Glutamatergic neuron (in vitro differentiated cells): ENCODE measurements around the gene INVS. TPM values are rescaled to one million over a fixed set of nuclear protein-coding genes. Genes with fewer than 3 reads are reported as not detected.
"Not testable (repeated sequence)": the region's sequence is repeated elsewhere in the genome, so short reads cannot be mapped to it uniquely, and the experiment has no call there.

Experiments
- DNase-seq: peaks from one replicate; pipeline ENCODE4 v3.0.0; 2022
- H3K27ac Mint-ChIP-seq: one replicate; pipeline ENCODE4 v1.8.0; 2020; ENCODE audit warnings: mild to moderate bottlenecking, mixed read lengths, inconsistent platforms; ENCODE audit not compliant: unreplicated experiment
- H3K27me3 Mint-ChIP-seq: one replicate; pipeline ENCODE4 v1.8.0; 2020; ENCODE audit warnings: mild to moderate bottlenecking, moderate library complexity, mixed read lengths, inconsistent platforms; ENCODE audit not compliant: unreplicated experiment
- H3K36me3 Mint-ChIP-seq: one replicate; pipeline ENCODE4 v1.8.0; 2020; ENCODE audit warnings: mild to moderate bottlenecking, mixed read lengths, inconsistent platforms; ENCODE audit not compliant: unreplicated experiment
- H3K4me1 Mint-ChIP-seq: one replicate; pipeline ENCODE4 v1.8.0; 2020; ENCODE audit warnings: mild to moderate bottlenecking, low read depth, mixed read lengths, inconsistent platforms; ENCODE audit not compliant: unreplicated experiment
- H3K4me3 Mint-ChIP-seq: one replicate; pipeline ENCODE4 v1.8.0; 2020; ENCODE audit warnings: mild to moderate bottlenecking, mixed read lengths, inconsistent platforms; ENCODE audit not compliant: unreplicated experiment
- H3K9me3 Mint-ChIP-seq: one replicate; pipeline ENCODE4 v1.8.0; 2020; ENCODE audit warnings: mild to moderate bottlenecking, moderate library complexity, mixed read lengths, inconsistent platforms; ENCODE audit not compliant: unreplicated experiment
- total RNA-seq: library from RNA; stranded (reverse); fragmentation: NEBNext Ultra II Directional; extraction: Animal tissue kit (Norgen Biotek cat#: 25700); gene quantifications from one replicate; pipeline ENCODE4 v1.2.1, GENCODE V29; 2021; ENCODE audit not compliant: unreplicated experiment
- TF ChIP-seq, protein P1 (sequence below): fragments of 200-600 bp; sonication (generic); IDR thresholded peaks from one replicate; pipeline ENCODE4 v1.5.0; 2021; ENCODE audit not compliant: partially characterized antibody, unreplicated experiment

The INVS gene
- total RNA-seq, 1 donor from 2014 or later: 33.4 TPM

DNA sequence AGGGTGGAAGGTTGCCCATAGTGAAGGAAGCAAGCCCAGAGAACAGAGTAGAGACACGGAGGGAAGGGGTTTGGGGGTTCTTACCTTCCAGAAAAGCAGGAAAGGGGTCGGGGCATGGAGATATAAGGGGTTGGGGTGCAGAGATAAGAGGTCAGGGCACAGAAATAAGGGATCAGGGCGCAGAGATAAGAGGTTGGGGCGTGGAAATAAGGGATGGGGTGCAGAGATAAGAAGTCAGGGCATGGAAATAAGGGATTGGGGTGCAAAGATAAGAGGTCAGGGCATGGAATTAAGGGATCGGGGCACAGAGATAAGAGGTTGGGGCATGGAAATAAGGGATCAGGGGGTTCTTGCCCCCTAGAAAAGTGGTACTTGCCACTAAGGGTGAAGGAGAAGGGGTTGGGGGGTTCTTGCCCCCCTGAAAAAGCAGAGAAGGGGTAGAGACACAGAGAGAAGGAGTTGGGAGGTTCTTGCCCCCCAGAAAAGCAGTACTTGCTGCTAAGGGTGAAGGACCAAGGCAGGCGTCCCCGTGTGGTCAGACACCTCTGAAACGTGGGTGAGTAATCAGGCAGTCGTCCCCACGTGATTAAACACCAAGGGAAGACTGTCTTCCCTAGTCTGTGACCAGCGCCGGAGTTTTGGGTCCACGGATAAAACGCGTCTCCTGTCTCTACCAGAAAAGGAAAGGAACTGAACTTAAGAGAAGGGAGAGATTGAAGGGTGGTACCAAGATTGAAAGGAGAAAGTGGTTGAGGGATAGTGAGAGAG is 46.3 kb downstream of the INVS start:
- not testable (repeated sequence) for H3K4me1 Mint-ChIP-seq, H3K27ac Mint-ChIP-seq, H3K27me3 Mint-ChIP-seq, H3K36me3 Mint-ChIP-seq, DNase-seq, H3K4me3 Mint-ChIP-seq, H3K9me3 Mint-ChIP-seq

DNA sequence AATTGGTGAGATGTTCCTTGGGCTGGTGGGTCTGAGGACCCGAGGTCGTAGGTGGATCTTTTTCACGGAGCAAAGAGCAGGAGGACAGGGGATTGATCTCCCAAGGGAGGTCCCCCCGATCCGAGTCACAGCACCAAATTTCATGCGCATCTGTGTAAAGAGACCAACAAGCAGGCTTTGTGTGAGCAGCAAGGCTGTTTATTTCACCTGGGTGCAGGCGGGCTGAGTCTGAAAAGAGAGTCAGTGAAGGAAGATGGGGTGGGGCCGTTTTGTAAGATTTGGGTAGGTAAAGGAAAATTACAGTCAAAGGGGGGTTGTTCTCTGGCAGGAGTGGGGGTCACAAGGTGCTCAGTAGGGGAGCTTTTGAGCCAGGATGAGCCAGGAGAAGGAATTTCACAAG is 46.9 kb downstream of the INVS start:
- H3K9me3 Mint-ChIP-seq, H3K4me1 Mint-ChIP-seq, DNase-seq, H3K36me3 Mint-ChIP-seq, H3K4me3 Mint-ChIP-seq, H3K27me3 Mint-ChIP-seq: not testable (repeated sequence)
- H3K27ac Mint-ChIP-seq: peak overlapping the region; percentile 56

DNA sequence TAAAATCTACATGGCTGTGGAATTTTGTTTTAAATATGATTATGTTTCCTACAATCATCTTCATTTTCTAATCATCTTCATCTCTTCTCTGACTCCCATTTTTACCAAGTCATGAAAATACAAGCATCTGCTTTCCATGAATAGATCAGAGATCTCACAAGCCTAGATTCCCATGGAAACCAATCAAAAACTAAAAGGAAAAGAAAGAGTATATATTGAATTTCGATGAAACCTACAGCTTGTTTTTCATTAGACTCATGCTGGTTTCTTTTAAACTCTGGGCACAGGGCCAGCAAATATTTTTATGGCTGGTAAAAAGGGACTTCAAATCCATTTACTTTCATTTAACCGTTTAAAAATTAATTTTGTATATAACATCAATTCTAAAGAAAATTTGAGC is 51.2 kb downstream of the INVS start:
- no peak overlapping the region for H3K27ac Mint-ChIP-seq
- H3K4me3 Mint-ChIP-seq: no peak overlapping the region
- H3K9me3 Mint-ChIP-seq: peaks cover 2% of the 10 kb centered on the region
- peaks cover 7% of the 10 kb centered on the region for H3K4me1 Mint-ChIP-seq
- no peaks in the 10 kb centered on the region for H3K27me3 Mint-ChIP-seq
- no peak for DNase-seq
- TF ChIP-seq, protein P1, sequence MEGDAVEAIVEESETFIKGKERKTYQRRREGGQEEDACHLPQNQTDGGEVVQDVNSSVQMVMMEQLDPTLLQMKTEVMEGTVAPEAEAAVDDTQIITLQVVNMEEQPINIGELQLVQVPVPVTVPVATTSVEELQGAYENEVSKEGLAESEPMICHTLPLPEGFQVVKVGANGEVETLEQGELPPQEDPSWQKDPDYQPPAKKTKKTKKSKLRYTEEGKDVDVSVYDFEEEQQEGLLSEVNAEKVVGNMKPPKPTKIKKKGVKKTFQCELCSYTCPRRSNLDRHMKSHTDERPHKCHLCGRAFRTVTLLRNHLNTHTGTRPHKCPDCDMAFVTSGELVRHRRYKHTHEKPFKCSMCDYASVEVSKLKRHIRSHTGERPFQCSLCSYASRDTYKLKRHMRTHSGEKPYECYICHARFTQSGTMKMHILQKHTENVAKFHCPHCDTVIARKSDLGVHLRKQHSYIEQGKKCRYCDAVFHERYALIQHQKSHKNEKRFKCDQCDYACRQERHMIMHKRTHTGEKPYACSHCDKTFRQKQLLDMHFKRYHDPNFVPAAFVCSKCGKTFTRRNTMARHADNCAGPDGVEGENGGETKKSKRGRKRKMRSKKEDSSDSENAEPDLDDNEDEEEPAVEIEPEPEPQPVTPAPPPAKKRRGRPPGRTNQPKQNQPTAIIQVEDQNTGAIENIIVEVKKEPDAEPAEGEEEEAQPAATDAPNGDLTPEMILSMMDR: no peak
- H3K36me3 Mint-ChIP-seq: no peaks in the 10 kb centered on the region

DNA sequence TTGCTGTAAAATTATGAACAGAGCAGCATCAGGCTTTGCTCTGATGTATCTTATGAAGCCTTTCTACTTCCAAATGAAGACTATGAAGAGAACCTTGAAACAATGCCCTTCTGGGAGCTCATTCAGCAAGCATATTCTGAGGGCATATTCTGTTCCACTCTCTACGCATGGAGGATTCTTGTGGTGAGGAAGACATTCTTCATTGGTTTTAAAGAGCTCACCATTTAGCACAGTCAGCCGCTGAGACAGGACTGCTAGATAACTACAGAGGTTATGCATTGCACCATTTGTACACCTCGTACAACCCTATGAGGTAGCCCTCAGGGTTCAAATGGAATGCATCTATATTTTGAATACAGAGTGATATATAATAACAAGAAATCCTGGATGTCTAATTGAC is 61.0 kb downstream of the INVS start:
- TF ChIP-seq, protein P1: no peak
- Mint-ChIP-seq H3K27me3 (peaks cover 3% of the 10 kb centered on the region), H3K9me3 (no peaks in the 10 kb centered on the region), H3K36me3 (no peaks in the 10 kb centered on the region), H3K4me1 (no peaks in the 10 kb centered on the region), H3K27ac (no peak overlapping the region), H3K4me3 (no peak overlapping the region)
- DNase-seq: no peak

DNA sequence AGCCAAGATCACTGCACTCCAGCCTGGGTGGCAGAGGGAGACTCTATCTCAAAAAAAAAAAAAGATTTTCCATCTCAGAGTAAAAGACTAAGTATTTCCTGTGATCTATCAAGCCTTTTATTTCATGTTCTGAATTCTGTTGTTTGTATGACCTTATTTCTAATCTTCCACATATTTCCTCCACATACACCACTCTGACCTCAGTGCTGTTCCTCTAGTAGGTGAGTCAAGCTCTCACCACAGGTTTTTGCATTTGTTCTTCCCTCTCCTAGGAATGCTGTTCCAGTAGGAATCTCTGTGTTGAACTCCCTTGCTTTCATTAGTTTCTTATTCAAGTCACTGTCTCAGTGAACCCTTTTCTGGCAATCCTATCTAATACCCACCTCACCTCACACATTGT is 68.1 kb downstream of the INVS start:
- Mint-ChIP-seq H3K9me3 (peaks cover 4% of the 10 kb centered on the region), H3K4me3 (no peak overlapping the region), H3K27me3 (peaks cover 5% of the 10 kb centered on the region), H3K4me1 (peaks cover 17% of the 10 kb centered on the region), H3K27ac (peak overlapping the region; percentile 81), H3K36me3 (no peaks in the 10 kb centered on the region)
- TF ChIP-seq, protein P1: no peak
- DNase-seq: no peak

DNA sequence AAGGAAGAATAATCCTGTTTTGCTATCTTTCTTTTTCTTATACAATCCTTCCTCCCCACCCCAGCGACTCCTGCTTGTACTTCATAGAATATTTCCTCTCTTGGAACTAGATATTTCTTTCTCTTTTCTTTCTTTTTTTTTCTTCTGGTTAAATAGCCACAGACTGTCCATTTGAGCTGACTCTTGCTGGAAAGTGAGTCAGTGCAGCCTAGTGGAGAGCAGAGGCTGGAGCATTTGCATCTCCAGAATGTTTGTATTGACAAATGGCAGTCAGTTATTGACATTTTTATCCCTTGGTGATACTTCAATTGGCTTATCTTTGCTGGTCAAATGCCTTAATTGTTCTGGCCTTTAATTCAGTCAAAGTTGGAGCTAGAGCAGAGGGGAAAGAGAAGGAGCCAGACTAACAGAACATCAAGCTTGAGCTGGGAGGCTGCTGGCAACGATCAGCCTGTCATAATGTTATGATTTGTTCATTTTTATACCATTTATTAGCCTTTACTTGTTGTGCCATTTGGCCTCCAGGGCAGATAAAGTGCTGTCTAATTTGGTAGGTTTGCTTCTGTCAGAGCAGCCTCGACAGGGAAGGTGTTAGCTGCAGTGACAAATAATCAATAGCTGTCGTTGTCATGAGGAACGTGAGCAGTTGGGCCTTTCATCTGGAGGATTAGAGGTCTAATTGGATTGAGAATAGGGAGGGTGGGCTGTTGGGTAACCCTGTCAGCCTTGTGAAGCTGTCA is 69.0 kb downstream of the INVS start:
- no peaks in the 10 kb centered on the region for H3K36me3 Mint-ChIP-seq
- peaks cover 4% of the 10 kb centered on the region for H3K9me3 Mint-ChIP-seq
- TF ChIP-seq, protein P1: no peak
- peak overlapping the region; percentile 75 for H3K4me3 Mint-ChIP-seq
- peak; percentile 21 for DNase-seq
- peak overlapping the region; percentile 81 for H3K27ac Mint-ChIP-seq
- peaks cover 5% of the 10 kb centered on the region for H3K27me3 Mint-ChIP-seq
- H3K4me1 Mint-ChIP-seq: peaks cover 17% of the 10 kb centered on the region
